Mesendoderm (in vitro differentiated cells): ENCODE data around the gene RCN1.

ENCODE experiments used
- DNase-seq: peaks from one replicate; pipeline ENCODE4 v3.0.0; 2013
- H2AK5ac ChIP-seq: 2 replicates; pipeline ENCODE4 v1.6.1; 2013; ENCODE audit warnings: low read length, inconsistent platforms
- H2BK120ac ChIP-seq: 2 replicates; pipeline ENCODE4 v1.6.1; 2013; ENCODE audit warnings: low read depth, mild to moderate bottlenecking, low read length, moderate library complexity, mixed read lengths
- H2BK15ac ChIP-seq: replicated peaks from 2 replicates; pipeline ENCODE4 v1.6.1; 2013; ENCODE audit warnings: low read depth, mild to moderate bottlenecking, moderate library complexity
- H2BK5ac ChIP-seq: 2 replicates; pipeline ENCODE4 v1.6.1; 2013; ENCODE audit warnings: low read length, inconsistent platforms
- H3K18ac ChIP-seq: 2 replicates; pipeline ENCODE4 v1.6.1; 2013; ENCODE audit warnings: mild to moderate bottlenecking, low read length, mixed read lengths
- H3K23ac ChIP-seq: one replicate; pipeline ENCODE4 v1.6.1; 2013; ENCODE audit warnings: low read length
- H3K27ac ChIP-seq: 2 replicates; pipeline ENCODE4 v1.5.1; 2013; ENCODE audit warnings: low read depth, mild to moderate bottlenecking, inconsistent platforms, low read length, moderate library complexity
- H3K27me3 ChIP-seq: 2 replicates; pipeline ENCODE4 v1.6.1; 2013; ENCODE audit warnings: low read length, control low read depth, mild to moderate bottlenecking, inconsistent platforms; ENCODE audit not compliant: insufficient read depth, poor library complexity
- H3K36me3 ChIP-seq: 2 replicates; pipeline ENCODE4 v1.6.1; 2013; ENCODE audit warnings: low read length, inconsistent platforms; ENCODE audit not compliant: control insufficient read depth, insufficient read depth
- H3K4ac ChIP-seq: one replicate; pipeline ENCODE4 v1.6.1; 2013; ENCODE audit warnings: low read depth, mild to moderate bottlenecking, low read length, moderate library complexity
- H3K4me1 ChIP-seq: 2 replicates; pipeline ENCODE4 v1.6.1; 2013; ENCODE audit warnings: low read depth, low read length, inconsistent platforms; ENCODE audit not compliant: control insufficient read depth
- H3K4me2 ChIP-seq: 2 replicates; pipeline ENCODE4 v1.6.1; 2013; ENCODE audit warnings: low read length
- H3K4me3 ChIP-seq: 2 replicates; pipeline ENCODE4 v1.5.1; 2013; ENCODE audit warnings: mild to moderate bottlenecking, low read length
- H3K56ac ChIP-seq: one replicate; pipeline ENCODE4 v1.6.1; 2013; ENCODE audit warnings: low read length
- H3K79me1 ChIP-seq: 2 replicates; pipeline ENCODE4 v1.6.1; 2013; ENCODE audit warnings: low read length, inconsistent platforms
- H3K79me2 ChIP-seq: 2 replicates; pipeline ENCODE4 v1.6.1; 2013; ENCODE audit warnings: mild to moderate bottlenecking, low read length; ENCODE audit not compliant: control insufficient read depth, insufficient read depth
- H3K9ac ChIP-seq: 2 replicates; pipeline ENCODE4 v1.6.1; 2013; ENCODE audit warnings: low read length, inconsistent platforms
- H4K5ac ChIP-seq: one replicate; pipeline ENCODE4 v1.6.1; 2013; ENCODE audit warnings: low read length
- H4K8ac ChIP-seq: one replicate; pipeline ENCODE4 v1.6.1; 2013; ENCODE audit warnings: low read depth, mild to moderate bottlenecking, control low read depth, low read length, moderate library complexity
- WGBS: extraction: QIAGEN DNeasy Blood & Tissue Kit; methylation state at CpG from one replicate; pipeline ENCODE4 v1.1.7; 2013; ENCODE audit warnings: low lambda C conversion rate, missing lambda C conversion rate; ENCODE audit not compliant: insufficient coverage; ENCODE audit errors: extremely low coverage; 5-methylcytosine and 5-hydroxymethylcytosine counted together

The RCN1 gene

GRCh38 chr11:32080361-32080980 is 10.4 kb upstream of the RCN1 start:
- H3K9ac ChIP-seq: no peak overlapping the region
- no CpG with 5 or more reads among the region's 2 CpGs for WGBS
- no peak overlapping the region for H3K27ac ChIP-seq
- H3K4me3 ChIP-seq: no peak overlapping the region
- no peak overlapping the region for H2AK5ac ChIP-seq
- H3K36me3 ChIP-seq: no peaks in the 10 kb centered on the region
- H2BK15ac ChIP-seq: no peak overlapping the region
- no peak overlapping the region for H2BK5ac ChIP-seq
- DNase-seq: no peak
- H3K4me1 ChIP-seq: peaks cover 3% of the 10 kb centered on the region
- H3K23ac ChIP-seq: no peak overlapping the region
- no peak overlapping the region for H3K4me2 ChIP-seq
- no peak overlapping the region for H3K4ac ChIP-seq
- no peaks in the 10 kb centered on the region for H3K79me1 ChIP-seq
- no peak overlapping the region for H4K5ac ChIP-seq
- H4K8ac ChIP-seq: no peak overlapping the region
- H3K18ac ChIP-seq: no peak overlapping the region
- H3K27me3 ChIP-seq: no peaks in the 10 kb centered on the region
- H3K79me2 ChIP-seq: no peaks in the 10 kb centered on the region
- H2BK120ac ChIP-seq: no peak overlapping the region
- no peak overlapping the region for H3K56ac ChIP-seq

- DNase-seq: no peak
Observed at GRCh38 chr11:32081129-32081641, 9.7 kb upstream of the RCN1 start.

GRCh38 chr11:32081901-32082300 is 9.0 kb upstream of the RCN1 start:
- DNase-seq: no peak
- Histone ChIP-seq H3K27ac (no peak overlapping the region), H2BK5ac (no peak overlapping the region), H3K18ac (no peak overlapping the region), H3K4ac (no peak overlapping the region), H2BK120ac (no peak overlapping the region), H3K4me3 (no peak overlapping the region), H3K36me3 (no peaks in the 10 kb centered on the region), H3K56ac (no peak overlapping the region), H3K79me1 (no peaks in the 10 kb centered on the region), H2AK5ac (no peak overlapping the region), H3K9ac (no peak overlapping the region), H3K23ac (no peak overlapping the region), H3K79me2 (no peaks in the 10 kb centered on the region), H3K27me3 (no peaks in the 10 kb centered on the region), H2BK15ac (no peak overlapping the region), H4K5ac (no peak overlapping the region), H3K4me2 (no peak overlapping the region), H4K8ac (no peak overlapping the region), H3K4me1 (peaks cover 3% of the 10 kb centered on the region)
- no CpG with 5 or more reads among the region's 1 CpG for WGBS

More at GRCh38 chr11:32081129-32081641, 9.7 kb upstream of the RCN1 start:
- Histone ChIP-seq H3K4ac (no peak overlapping the region), H2BK5ac (no peak overlapping the region), H3K79me2 (no peaks in the 10 kb centered on the region), H2BK15ac (no peak overlapping the region), H2BK120ac (no peak overlapping the region), H3K27ac (no peak overlapping the region), H2AK5ac (no peak overlapping the region), H3K4me2 (no peak overlapping the region), H3K4me1 (peaks cover 3% of the 10 kb centered on the region), H3K79me1 (no peaks in the 10 kb centered on the region), H3K36me3 (no peaks in the 10 kb centered on the region), H3K23ac (no peak overlapping the region), H3K56ac (no peak overlapping the region), H3K27me3 (no peaks in the 10 kb centered on the region), H3K4me3 (no peak overlapping the region), H4K5ac (no peak overlapping the region), H3K9ac (no peak overlapping the region), H3K18ac (no peak overlapping the region), H4K8ac (no peak overlapping the region)
- no CpG with 5 or more reads among the region's 3 CpGs for WGBS

- H3K56ac ChIP-seq: peak overlapping the region; percentile 31
- peak overlapping the region; percentile 30 for H3K23ac ChIP-seq
- no peak overlapping the region for H3K4ac ChIP-seq
- H2BK15ac ChIP-seq: no peak overlapping the region
- peaks cover 3% of the 10 kb centered on the region for H3K4me1 ChIP-seq
- H2AK5ac ChIP-seq: no peak overlapping the region
- WGBS: no CpG with 5 or more reads among the region's 5 CpGs
- peak overlapping the region; percentile 40 for H4K5ac ChIP-seq
- H3K4me3 ChIP-seq: no peak overlapping the region
- H3K9ac ChIP-seq: no peak overlapping the region
- H3K27ac ChIP-seq: no peak overlapping the region
- H2BK120ac ChIP-seq: no peak overlapping the region
- H2BK5ac ChIP-seq: no peak overlapping the region
- no peaks in the 10 kb centered on the region for H3K79me1 ChIP-seq
- no peaks in the 10 kb centered on the region for H3K27me3 ChIP-seq
- no peaks in the 10 kb centered on the region for H3K79me2 ChIP-seq
- no peak overlapping the region for H3K4me2 ChIP-seq
- H3K18ac ChIP-seq: no peak overlapping the region
- no peak overlapping the region for H4K8ac ChIP-seq
- H3K36me3 ChIP-seq: no peaks in the 10 kb centered on the region
- DNase-seq: no peak
Observed at GRCh38 chr11:32082346-32082986, 8.4 kb upstream of the RCN1 start.

- peaks cover 7% of the 10 kb centered on the region for H3K79me2 ChIP-seq
- no peak overlapping the region for H3K27ac ChIP-seq
- H3K27me3 ChIP-seq: no peaks in the 10 kb centered on the region
- H4K8ac ChIP-seq: no peak overlapping the region
- H3K79me1 ChIP-seq: peaks cover 3% of the 10 kb centered on the region
- no peak overlapping the region for H2BK120ac ChIP-seq
- no peak overlapping the region for H4K5ac ChIP-seq
- H2AK5ac ChIP-seq: no peak overlapping the region
- no CpG with 5 or more reads among the region's 1 CpG for WGBS
- no peak overlapping the region for H3K4me2 ChIP-seq
- no peak overlapping the region for H3K9ac ChIP-seq
- H3K4ac ChIP-seq: no peak overlapping the region
- no peak overlapping the region for H3K56ac ChIP-seq
- H3K18ac ChIP-seq: no peak overlapping the region
- no peak overlapping the region for H3K4me3 ChIP-seq
- no peak for DNase-seq
- no peak overlapping the region for H2BK15ac ChIP-seq
- H2BK5ac ChIP-seq: no peak overlapping the region
- H3K36me3 ChIP-seq: no peaks in the 10 kb centered on the region
- peaks cover 5% of the 10 kb centered on the region for H3K4me1 ChIP-seq
- H3K23ac ChIP-seq: no peak overlapping the region
Observed at GRCh38 chr11:32087597-32087996, 3.3 kb upstream of the RCN1 start.
